Natural killer cell (primary cell): Measurements from ENCODE around the gene SCARB1. TPM values are rescaled to one million over a fixed set of nuclear protein-coding genes. Genes with fewer than 3 reads are reported as not detected.

Experiments used
- ATAC-seq, 3 donors: fragments of 150-1000 bp in 2 of 3; fragments of 200-7000 bp in 1 of 3; cut with Tn5 transposase; 1 replicate in 1 of 3; 2 replicates in 2 of 3; pipeline ENCODE4 v1.10.0; 2021; ENCODE audit warnings: mild to moderate bottlenecking in 2 of 3, moderate library complexity in 2 of 3
- DNase-seq, 2 donors: peaks; one replicate each; pipeline versions ENCODE4 v3.0.0 to v3.0.0-alpha.2; 2013 to 2021; ENCODE audit warnings: mixed read lengths in 1 of 2
- H3K27ac ChIP-seq: one replicate; pipeline ENCODE4 v1.5.1; 2013; ENCODE audit warnings: mild to moderate bottlenecking, low read length
- H3K27me3 ChIP-seq: one replicate; pipeline ENCODE4 v1.6.1; 2013; ENCODE audit warnings: low read length; ENCODE audit not compliant: control insufficient read depth, insufficient read depth
- H3K36me3 ChIP-seq: one replicate; pipeline ENCODE4 v1.6.1; 2013; ENCODE audit warnings: low read length; ENCODE audit not compliant: control insufficient read depth, insufficient read depth
- H3K4me1 ChIP-seq: one replicate; pipeline ENCODE4 v1.6.1; 2013; ENCODE audit warnings: low read length; ENCODE audit not compliant: control insufficient read depth, insufficient read depth
- H3K4me3 ChIP-seq: one replicate; pipeline ENCODE4 v1.5.1; 2013; ENCODE audit warnings: low read length
- H3K9me3 ChIP-seq: one replicate; pipeline ENCODE4 v1.6.1; 2013; ENCODE audit warnings: low read length; ENCODE audit not compliant: control insufficient read depth, insufficient read depth
- H3K27ac Mint-ChIP-seq, 2 donors: one replicate each; pipeline ENCODE4 v1.8.0; 2022; ENCODE audit warnings: mild to moderate bottlenecking in 2 of 2, mixed read lengths in 2 of 2, moderate library complexity in 1 of 2
- H3K27me3 Mint-ChIP-seq, 2 donors: one replicate each; pipeline ENCODE4 v1.8.0; 2022; ENCODE audit warnings: low read depth in 2 of 2, mixed read lengths in 2 of 2
- H3K36me3 Mint-ChIP-seq: one replicate; pipeline ENCODE4 v1.8.0; 2022; ENCODE audit warnings: mixed read lengths
- H3K4me1 Mint-ChIP-seq, 2 donors: one replicate each; pipeline ENCODE4 v1.8.0; 2022; ENCODE audit warnings: mixed read lengths in 2 of 2
- H3K4me3 Mint-ChIP-seq: one replicate; pipeline ENCODE4 v1.8.0; 2022; ENCODE audit warnings: mild to moderate bottlenecking, moderate library complexity, mixed read lengths
- H3K9me3 Mint-ChIP-seq, 2 donors: one replicate each; pipeline ENCODE4 v1.8.0; 2022; ENCODE audit warnings: mixed read lengths in 2 of 2
- CTCF ChIP-seq: fragments of 200-600 bp; IDR thresholded peaks from one replicate; pipeline ENCODE4 v1.8.0; 2022; ENCODE audit warnings: antibody characterized with exemption
- WGBS: methylation state at CpG from one replicate; pipeline ENCODE4 v1.1.7; 2013; ENCODE audit warnings: missing lambda C conversion rate; ENCODE audit not compliant: insufficient coverage; 5-methylcytosine and 5-hydroxymethylcytosine counted together
- intact Hi-C: fragments of 100-400 bp; cut with micrococcal nuclease; formaldehyde crosslinking; loops from one replicate; pipeline ENCODE4 v1.14.2; 2022
- total RNA-seq, 4 donors: library from RNA; stranded (reverse); fragments of 120-200 nt in 1 of 4; gene quantifications; one replicate each; pipeline versions ENCODE4 v1.2.3 to v1.2.4, GENCODE V29; 2013 to 2022

The SCARB1 gene
- total RNA-seq, 3 donors from 2014 or later (not counting 1 experiment from before 2014, with no cell fraction given) = 1.1 to 2.7 (median 1.3) TPM

- no peaks in the 10 kb centered on the region for H3K4me1 Mint-ChIP-seq
- TF ChIP-seq CTCF = no peak
- no peak for ATAC-seq
Observed at GRCh38 chr12:124837958-124838803, 25.5 kb downstream of the SCARB1 start.

GRCh38 chr12:124837249-124837897, 26.3 kb downstream of the SCARB1 start:
- H3K27me3 Mint-ChIP-seq = no peaks in the 10 kb centered on the region
- H3K9me3 ChIP-seq = no peaks in the 10 kb centered on the region
- no peaks in the 10 kb centered on the region for H3K4me1 ChIP-seq
- DNase-seq (no peak), ATAC-seq (no peak)
- TF ChIP-seq CTCF = no peak
- H3K36me3 ChIP-seq = no peaks in the 10 kb centered on the region
- no peak overlapping the region for H3K27ac Mint-ChIP-seq
- H3K9me3 Mint-ChIP-seq = no peaks in the 10 kb centered on the region
- no peaks in the 10 kb centered on the region for H3K4me1 Mint-ChIP-seq
- no peak overlapping the region for H3K4me3 Mint-ChIP-seq
- H3K4me3 ChIP-seq = no peak overlapping the region
- 93% methylated on average over 4 of the region's 4 CpGs for WGBS
- no peaks in the 10 kb centered on the region for H3K36me3 Mint-ChIP-seq
- intact Hi-C loops = no loop called here
- no peaks in the 10 kb centered on the region for H3K27me3 ChIP-seq
- no peak overlapping the region for H3K27ac ChIP-seq

More at GRCh38 chr12:124837958-124838803, 25.5 kb downstream of the SCARB1 start:
- 85% methylated on average over 16 of the region's 16 CpGs for WGBS
- Mint-ChIP-seq H3K27me3 (no peaks in the 10 kb centered on the region), H3K9me3 (no peaks in the 10 kb centered on the region), H3K27ac (no peak overlapping the region), H3K4me3 (no peak overlapping the region), H3K36me3 (no peaks in the 10 kb centered on the region)
- Histone ChIP-seq H3K9me3 (no peaks in the 10 kb centered on the region), H3K27ac (no peak overlapping the region), H3K4me3 (no peak overlapping the region), H3K27me3 (no peaks in the 10 kb centered on the region), H3K4me1 (no peaks in the 10 kb centered on the region), H3K36me3 (no peaks in the 10 kb centered on the region)
- intact Hi-C loops = no loop called here
- no peak for DNase-seq

- intact Hi-C loops = no loop called here
- Mint-ChIP-seq H3K36me3 (no peaks in the 10 kb centered on the region), H3K4me1 (no peaks in the 10 kb centered on the region), H3K27me3 (no peaks in the 10 kb centered on the region), H3K4me3 (no peak overlapping the region), H3K9me3 (no peaks in the 10 kb centered on the region), H3K27ac (no peak overlapping the region)
- no peak for ATAC-seq
- no peak overlapping the region for H3K27ac ChIP-seq
- 84% methylated on average over 6 of the region's 6 CpGs for WGBS
- H3K27me3 ChIP-seq = no peaks in the 10 kb centered on the region
- H3K9me3 ChIP-seq = no peaks in the 10 kb centered on the region
- no peaks in the 10 kb centered on the region for H3K36me3 ChIP-seq
- no peak for DNase-seq
- no peak overlapping the region for H3K4me3 ChIP-seq
- no peaks in the 10 kb centered on the region for H3K4me1 ChIP-seq
- no peak for TF ChIP-seq CTCF
Observed at GRCh38 chr12:124836759-124837158, 26.9 kb downstream of the SCARB1 start.
